Panc1 (cell line): ENCODE measurements around the gene RUNX1. TPM values are rescaled to one million over a fixed set of nuclear protein-coding genes. Genes with fewer than 3 reads are reported as not detected.

Experiments
- ATAC-seq: fragments of 200-7000 bp; cut with Tn5 transposase; 2 replicates; pipeline ENCODE4 v1.9.1; 2020; ENCODE audit warnings: mild to moderate bottlenecking, moderate library complexity
- BruUV-seq: library from RNA; stranded (reverse); fragments of 400-500 nt; replicated peaks from 2 replicates; lab custom pipeline; 2021; lab: Mats Ljungman, UMichigan
- CTCF ChIA-PET: fragments of 300-600 bp; sonication (Branson Sonifier 250); formaldehyde crosslinking; loops from one replicate; lab custom pipeline; 2022; ENCODE audit warnings: antibody characterized with exemption; lab: Charles Lee
- POLR2A ChIA-PET: fragments of 300-600 bp; sonication (Branson Sonifier 250); formaldehyde crosslinking; loops from one replicate; lab custom pipeline; 2022; ENCODE audit warnings: antibody characterized with exemption; lab: Charles Lee
- DNase-seq: peaks from one replicate; pipeline ENCODE4 v3.0.0-alpha.2; 2010; ENCODE audit warnings: low read depth, low spot score
- H3K27ac ChIP-seq: 2 replicates; pipeline ENCODE4 v1.5.1; 2011; ENCODE audit warnings: mild to moderate bottlenecking, low read length, inconsistent platforms
- H3K27me3 ChIP-seq: fragments of 200-500 bp; sonication (Bioruptor generic); 2 replicates; pipeline ENCODE4 v1.6.0; 2014; ENCODE audit warnings: low read length, inconsistent platforms; ENCODE audit not compliant: control insufficient read depth, insufficient read depth
- H3K36me3 ChIP-seq: fragments of 200-500 bp; sonication (Bioruptor generic); 2 replicates; pipeline ENCODE4 v1.5.1; 2014; ENCODE audit warnings: inconsistent platforms, mild to moderate bottlenecking, low read length, moderate library complexity; ENCODE audit not compliant: control insufficient read depth, insufficient read depth
- H3K4me1 ChIP-seq: 2 replicates; pipeline ENCODE4 v1.5.1; 2011; ENCODE audit warnings: inconsistent platforms, mild to moderate bottlenecking, low read length, moderate library complexity; ENCODE audit not compliant: control insufficient read depth, insufficient read depth
- H3K4me3 ChIP-seq, 2 experiments: 2 replicates each; pipeline ENCODE4 v1.5.1; 2011 to 2012; ENCODE audit warnings: low read depth in 2 of 2, low read length in 2 of 2, mild to moderate bottlenecking in 2 of 2, inconsistent platforms in 1 of 2, moderate library complexity in 1 of 2
- H3K9me3 ChIP-seq: fragments of 200-500 bp; sonication (Bioruptor generic); 2 replicates; pipeline ENCODE4 v1.5.1; 2014; ENCODE audit warnings: low read depth, mild to moderate bottlenecking, inconsistent platforms, low read length, moderate library complexity; ENCODE audit not compliant: control insufficient read depth, insufficient read depth
- POLR2AphosphoS5 ChIP-seq: IDR thresholded peaks from 2 replicates; pipeline ENCODE4 v1.6.1; 2012; ENCODE audit warnings: mild to moderate bottlenecking, low read depth, low read length, moderate library complexity
- SIN3A ChIP-seq: IDR thresholded peaks from 2 replicates; pipeline ENCODE4 v1.6.1; 2012; ENCODE audit warnings: low read depth, mild to moderate bottlenecking, low read length, moderate library complexity, borderline replicate concordance; ENCODE audit not compliant: insufficient read depth
- TCF7L2 ChIP-seq: IDR thresholded peaks from 2 replicates; pipeline ENCODE4 v1.6.1; 2011; ENCODE audit warnings: mild to moderate bottlenecking, low read depth, low read length, inconsistent platforms
- in situ Hi-C: cut with HindIII; loops from 2 replicates; pipeline ENCODE4 v1.10.0; 2016; ENCODE audit warnings: low sequenced_read_pairs, low pct_unique_long_range_greater_than_20kb
- intact Hi-C: fragments of 100-400 bp; cut with micrococcal nuclease; formaldehyde crosslinking; loops from one replicate; pipeline ENCODE4 v1.10.0; 2022; ENCODE audit not compliant: unreplicated experiment
- total RNA-seq: library from RNA; stranded (reverse); gene quantifications from one replicate; pipeline ENCODE4 v1.2.1, GENCODE V29; 2021; ENCODE audit not compliant: unreplicated experiment
- TF ChIP-seq, protein P1 (sequence below): fragments of 450-650 bp; IDR thresholded peaks from 2 replicates; pipeline ENCODE4 v1.5.1; 2017; ENCODE audit warnings: mild to moderate bottlenecking
- TF ChIP-seq, protein P2 (sequence below), 2 experiments: IDR thresholded peaks; 2 replicates each; pipeline ENCODE4 v1.6.1; 2011 to 2012; ENCODE audit warnings: low read depth in 2 of 2, control low read depth in 1 of 2, low read length in 1 of 2, mild to moderate bottlenecking in 1 of 2, moderate library complexity in 1 of 2; ENCODE audit not compliant: insufficient read depth in 1 of 2

RUNX1 gene
- total RNA-seq, 1 experiment from 2014 or later = 22.4 TPM

DNA sequence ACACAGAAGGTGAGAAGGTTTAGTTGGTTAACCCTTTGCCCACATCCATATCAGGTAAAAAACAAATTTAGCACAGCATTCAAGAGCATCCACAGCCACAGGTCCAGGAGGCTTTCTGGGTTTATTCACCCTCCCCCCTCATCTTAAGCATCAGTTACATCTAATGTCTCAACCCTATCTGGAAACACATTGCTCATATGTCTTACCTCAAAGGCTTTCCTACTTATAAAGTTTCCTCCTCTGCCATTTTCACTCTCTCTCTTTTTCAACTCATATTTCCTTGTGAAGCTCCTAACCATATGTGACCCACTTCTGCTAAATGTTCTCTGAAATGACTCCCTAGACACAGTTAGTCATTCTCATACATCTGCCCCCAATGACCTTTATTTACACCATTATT lies 47.9 kb upstream of the RUNX1 start:
- no peaks in the 10 kb centered on the region for H3K9me3 ChIP-seq
- in situ Hi-C loops = no loop called here
- intact Hi-C loops = no loop called here
- BruUV-seq = no TSS peak
- no peak overlapping the region for H3K4me3 ChIP-seq
- TF ChIP-seq, protein P1, sequence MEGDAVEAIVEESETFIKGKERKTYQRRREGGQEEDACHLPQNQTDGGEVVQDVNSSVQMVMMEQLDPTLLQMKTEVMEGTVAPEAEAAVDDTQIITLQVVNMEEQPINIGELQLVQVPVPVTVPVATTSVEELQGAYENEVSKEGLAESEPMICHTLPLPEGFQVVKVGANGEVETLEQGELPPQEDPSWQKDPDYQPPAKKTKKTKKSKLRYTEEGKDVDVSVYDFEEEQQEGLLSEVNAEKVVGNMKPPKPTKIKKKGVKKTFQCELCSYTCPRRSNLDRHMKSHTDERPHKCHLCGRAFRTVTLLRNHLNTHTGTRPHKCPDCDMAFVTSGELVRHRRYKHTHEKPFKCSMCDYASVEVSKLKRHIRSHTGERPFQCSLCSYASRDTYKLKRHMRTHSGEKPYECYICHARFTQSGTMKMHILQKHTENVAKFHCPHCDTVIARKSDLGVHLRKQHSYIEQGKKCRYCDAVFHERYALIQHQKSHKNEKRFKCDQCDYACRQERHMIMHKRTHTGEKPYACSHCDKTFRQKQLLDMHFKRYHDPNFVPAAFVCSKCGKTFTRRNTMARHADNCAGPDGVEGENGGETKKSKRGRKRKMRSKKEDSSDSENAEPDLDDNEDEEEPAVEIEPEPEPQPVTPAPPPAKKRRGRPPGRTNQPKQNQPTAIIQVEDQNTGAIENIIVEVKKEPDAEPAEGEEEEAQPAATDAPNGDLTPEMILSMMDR = no peak
- no peak overlapping the region for H3K27ac ChIP-seq
- no peaks in the 10 kb centered on the region for H3K27me3 ChIP-seq
- POLR2A ChIA-PET = no interaction called here
- no peak for DNase-seq
- no peaks in the 10 kb centered on the region for H3K36me3 ChIP-seq
- no peak for ATAC-seq
- CTCF ChIA-PET = no interaction called here
- H3K4me1 ChIP-seq = no peaks in the 10 kb centered on the region

DNA sequence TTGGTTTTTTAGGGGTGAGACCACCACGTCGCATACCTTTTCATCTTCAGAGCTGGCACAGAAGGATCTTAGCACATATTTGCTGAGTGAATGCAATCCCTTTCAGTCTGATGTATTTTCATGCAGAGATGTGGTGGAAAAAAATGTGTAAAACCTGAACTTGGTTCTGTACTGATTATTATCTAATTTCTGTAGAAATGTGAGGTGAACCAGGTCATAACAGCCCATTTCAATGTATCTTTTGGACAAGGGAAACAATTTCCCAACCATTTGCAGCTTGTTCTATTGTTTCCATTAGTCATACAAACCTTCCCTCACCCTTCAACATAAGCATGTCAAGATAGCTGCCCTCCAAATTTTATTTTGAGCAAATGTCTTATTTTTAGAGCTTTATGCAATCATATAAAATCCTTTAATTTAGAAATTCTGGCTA lies 46.8 kb upstream of the RUNX1 start:
- no TSS peak for BruUV-seq
- no peak overlapping the region for H3K27ac ChIP-seq
- no peak for ATAC-seq
- H3K4me1 ChIP-seq = no peaks in the 10 kb centered on the region
- TF ChIP-seq, protein P1 = no peak
- TF ChIP-seq TCF7L2 = no peak
- TF ChIP-seq POLR2AphosphoS5 = no peak
- TF ChIP-seq, protein P2, sequence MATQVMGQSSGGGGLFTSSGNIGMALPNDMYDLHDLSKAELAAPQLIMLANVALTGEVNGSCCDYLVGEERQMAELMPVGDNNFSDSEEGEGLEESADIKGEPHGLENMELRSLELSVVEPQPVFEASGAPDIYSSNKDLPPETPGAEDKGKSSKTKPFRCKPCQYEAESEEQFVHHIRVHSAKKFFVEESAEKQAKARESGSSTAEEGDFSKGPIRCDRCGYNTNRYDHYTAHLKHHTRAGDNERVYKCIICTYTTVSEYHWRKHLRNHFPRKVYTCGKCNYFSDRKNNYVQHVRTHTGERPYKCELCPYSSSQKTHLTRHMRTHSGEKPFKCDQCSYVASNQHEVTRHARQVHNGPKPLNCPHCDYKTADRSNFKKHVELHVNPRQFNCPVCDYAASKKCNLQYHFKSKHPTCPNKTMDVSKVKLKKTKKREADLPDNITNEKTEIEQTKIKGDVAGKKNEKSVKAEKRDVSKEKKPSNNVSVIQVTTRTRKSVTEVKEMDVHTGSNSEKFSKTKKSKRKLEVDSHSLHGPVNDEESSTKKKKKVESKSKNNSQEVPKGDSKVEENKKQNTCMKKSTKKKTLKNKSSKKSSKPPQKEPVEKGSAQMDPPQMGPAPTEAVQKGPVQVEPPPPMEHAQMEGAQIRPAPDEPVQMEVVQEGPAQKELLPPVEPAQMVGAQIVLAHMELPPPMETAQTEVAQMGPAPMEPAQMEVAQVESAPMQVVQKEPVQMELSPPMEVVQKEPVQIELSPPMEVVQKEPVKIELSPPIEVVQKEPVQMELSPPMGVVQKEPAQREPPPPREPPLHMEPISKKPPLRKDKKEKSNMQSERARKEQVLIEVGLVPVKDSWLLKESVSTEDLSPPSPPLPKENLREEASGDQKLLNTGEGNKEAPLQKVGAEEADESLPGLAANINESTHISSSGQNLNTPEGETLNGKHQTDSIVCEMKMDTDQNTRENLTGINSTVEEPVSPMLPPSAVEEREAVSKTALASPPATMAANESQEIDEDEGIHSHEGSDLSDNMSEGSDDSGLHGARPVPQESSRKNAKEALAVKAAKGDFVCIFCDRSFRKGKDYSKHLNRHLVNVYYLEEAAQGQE (IDR thresholded peaks at IDR 0.05; ENCODE audit: insufficient read depth in 1 of 2, low read depth in 2 of 2, low read length in 1 of 2) = no peak
- no peak for TF ChIP-seq SIN3A
- H3K36me3 ChIP-seq = no peaks in the 10 kb centered on the region
- H3K4me3 ChIP-seq = no peak overlapping the region
- no peaks in the 10 kb centered on the region for H3K9me3 ChIP-seq
- no peak for DNase-seq
- ChIA-PET POLR2A (no interaction called here), CTCF (no interaction called here)
- no peaks in the 10 kb centered on the region for H3K27me3 ChIP-seq
- in situ Hi-C loops (no loop called here), intact Hi-C loops (no loop called here)

DNA sequence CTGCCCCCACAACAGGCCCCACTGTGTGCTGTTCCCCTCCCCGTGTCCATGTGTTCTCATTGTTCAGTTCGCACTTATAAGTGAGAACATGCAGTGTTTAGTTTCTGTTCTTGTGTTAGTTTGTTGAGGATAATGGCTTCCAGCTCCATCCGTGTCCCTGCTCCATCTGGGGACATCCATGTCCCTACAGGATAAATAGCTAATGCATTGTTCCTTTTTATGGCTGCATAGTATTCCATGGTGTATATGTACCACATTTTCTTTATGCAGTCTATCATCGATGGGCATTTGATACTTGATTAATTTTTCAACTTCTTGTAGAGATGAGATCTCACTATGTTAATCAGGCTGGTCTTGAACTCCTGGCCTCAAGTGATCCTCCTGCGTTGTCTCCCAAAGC lies 44.4 kb upstream of the RUNX1 start:
- Histone ChIP-seq H3K36me3 (no peaks in the 10 kb centered on the region), H3K27ac (no peak overlapping the region), H3K9me3 (no peaks in the 10 kb centered on the region), H3K27me3 (no peaks in the 10 kb centered on the region), H3K4me1 (no peaks in the 10 kb centered on the region), H3K4me3 (no peak overlapping the region)
- DNase-seq (no peak), ATAC-seq (no peak)
- intact Hi-C loops = no loop called here
- no peak for TF ChIP-seq TCF7L2
- TF ChIP-seq, protein P1 = no peak
- TF ChIP-seq SIN3A = no peak
- TF ChIP-seq, protein P2 (IDR thresholded peaks at IDR 0.05; ENCODE audit: insufficient read depth in 1 of 2, low read depth in 2 of 2, low read length in 1 of 2) = no peak
- TF ChIP-seq POLR2AphosphoS5 = no peak
- BruUV-seq = no TSS peak
- ChIA-PET POLR2A (no interaction called here), CTCF (no interaction called here)
- in situ Hi-C loops = no loop called here
